Measurements from ENCODE around the gene EMILIN1.

The EMILIN1 gene

DNA sequence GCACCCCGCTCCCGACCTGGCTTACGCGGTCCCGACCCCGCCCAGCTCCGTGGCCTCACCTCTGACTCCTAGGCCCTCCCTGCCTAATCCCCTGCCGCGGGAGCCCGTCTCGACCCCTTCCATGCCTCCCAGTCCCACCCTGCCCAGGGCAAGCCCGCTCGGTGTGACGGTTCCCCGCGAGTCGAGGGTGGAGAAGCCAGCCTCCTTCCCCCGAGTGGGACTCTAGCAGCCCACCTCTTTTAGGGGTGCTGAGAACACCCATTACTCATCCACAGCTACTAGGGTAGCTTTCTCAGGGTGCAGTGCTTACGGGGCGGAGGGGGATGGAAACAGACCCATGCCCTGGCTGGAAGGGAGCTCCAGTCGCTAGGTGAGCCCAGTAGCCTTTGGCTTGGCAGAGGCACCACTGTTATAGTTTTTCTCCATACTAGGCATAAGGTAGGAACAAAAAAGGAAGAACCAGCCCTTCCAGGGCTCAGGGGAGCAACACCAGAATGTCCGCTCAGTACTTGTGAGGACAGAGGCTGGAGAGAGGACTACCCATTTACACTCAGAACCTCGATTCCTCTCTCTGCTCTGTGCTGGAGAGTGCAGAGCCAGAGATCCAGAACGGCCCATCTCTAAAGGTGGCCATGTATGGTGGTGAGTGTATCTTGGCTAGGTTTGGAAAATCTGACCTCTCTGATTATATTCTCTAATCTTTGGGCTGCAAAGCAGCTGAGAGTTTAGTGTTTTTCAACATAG, 26.3 kb upstream of the EMILIN1 start:
- DNase-seq (ENCODE audit: low read depth, low spot score) = no peak
- ChIA-PET POLR2A (interaction anchor here (1.3 to 4.2 kb wide), 6 partner anchors 10 to 90 kb away, joined by 3 to 31 read pairs (median 20); partner anchors contain the start of genes EMILIN1 and OST4), CTCF (interaction anchor here (0.8 to 4.3 kb wide), 8 partner anchors 9 to 140 kb away, joined by 3 to 35 read pairs (median 4); partner anchors contain the start of gene KHK)
- TF ChIP-seq, protein P1, sequence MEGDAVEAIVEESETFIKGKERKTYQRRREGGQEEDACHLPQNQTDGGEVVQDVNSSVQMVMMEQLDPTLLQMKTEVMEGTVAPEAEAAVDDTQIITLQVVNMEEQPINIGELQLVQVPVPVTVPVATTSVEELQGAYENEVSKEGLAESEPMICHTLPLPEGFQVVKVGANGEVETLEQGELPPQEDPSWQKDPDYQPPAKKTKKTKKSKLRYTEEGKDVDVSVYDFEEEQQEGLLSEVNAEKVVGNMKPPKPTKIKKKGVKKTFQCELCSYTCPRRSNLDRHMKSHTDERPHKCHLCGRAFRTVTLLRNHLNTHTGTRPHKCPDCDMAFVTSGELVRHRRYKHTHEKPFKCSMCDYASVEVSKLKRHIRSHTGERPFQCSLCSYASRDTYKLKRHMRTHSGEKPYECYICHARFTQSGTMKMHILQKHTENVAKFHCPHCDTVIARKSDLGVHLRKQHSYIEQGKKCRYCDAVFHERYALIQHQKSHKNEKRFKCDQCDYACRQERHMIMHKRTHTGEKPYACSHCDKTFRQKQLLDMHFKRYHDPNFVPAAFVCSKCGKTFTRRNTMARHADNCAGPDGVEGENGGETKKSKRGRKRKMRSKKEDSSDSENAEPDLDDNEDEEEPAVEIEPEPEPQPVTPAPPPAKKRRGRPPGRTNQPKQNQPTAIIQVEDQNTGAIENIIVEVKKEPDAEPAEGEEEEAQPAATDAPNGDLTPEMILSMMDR (IDR thresholded peaks at IDR 0.05; ENCODE audit: insufficient read depth, low read length, missing control alignments) = no peak
- peak overlapping the region; percentile 93 for H3K4me3 ChIP-seq (ENCODE audit: low read depth, low read length)

DNA sequence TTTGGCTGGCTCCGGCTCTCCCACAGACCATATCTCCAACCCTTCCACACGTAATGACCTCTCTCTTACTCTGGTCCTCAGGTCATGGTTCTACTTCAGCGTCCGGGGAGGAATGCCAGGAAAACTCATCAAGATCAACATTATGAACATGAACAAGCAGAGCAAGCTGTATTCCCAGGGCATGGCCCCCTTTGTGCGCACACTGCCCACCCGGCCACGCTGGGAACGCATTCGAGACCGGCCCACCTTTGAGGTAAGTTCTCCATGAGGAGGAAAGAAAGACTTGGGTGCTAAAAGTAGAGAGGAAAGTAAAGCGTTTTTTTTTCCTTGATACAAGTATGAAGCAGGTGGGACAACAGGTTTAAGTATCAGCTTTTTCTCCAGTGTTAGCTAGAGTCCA, 25.1 kb upstream of the EMILIN1 start:
- H3K4me3 ChIP-seq (ENCODE audit: low read depth, low read length) = no peak overlapping the region
- TF ChIP-seq, protein P1 (IDR thresholded peaks at IDR 0.05; ENCODE audit: insufficient read depth, low read length, missing control alignments) = no peak
- ChIA-PET CTCF (no interaction called here), POLR2A (interaction anchor here (0.6 to 4.2 kb wide), 3 partner anchors 14 to 26 kb away, joined by 3 to 26 read pairs (median 3); partner anchors contain the start of gene EMILIN1)
- DNase-seq (ENCODE audit: low read depth, low spot score) = no peak

DNA sequence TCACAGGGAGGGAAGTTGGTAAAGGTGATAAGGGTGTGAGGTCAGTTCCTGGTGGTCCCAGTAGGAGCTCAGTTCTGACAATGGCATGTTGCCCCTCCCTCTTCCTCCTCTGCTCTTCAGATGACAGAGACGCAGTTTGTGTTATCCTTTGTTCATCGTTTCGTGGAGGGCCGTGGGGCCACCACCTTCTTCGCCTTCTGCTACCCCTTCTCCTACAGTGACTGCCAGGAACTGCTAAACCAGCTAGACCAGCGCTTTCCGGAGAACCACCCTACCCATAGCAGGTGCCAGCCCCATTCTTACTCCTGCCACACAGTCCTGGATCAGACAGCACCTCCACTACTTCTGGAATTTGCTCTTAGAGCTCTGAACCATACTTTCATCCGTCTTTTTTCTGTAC, 24.6 kb upstream of the EMILIN1 start:
- ChIA-PET CTCF (interaction anchor here (1.5 to 1.8 kb wide), 2 partner anchors 17 to 92 kb away, joined by 4 to 7 read pairs; partner anchors contain the start of gene OST4), POLR2A (interaction anchor here (1.0 to 3.4 kb wide), 3 partner anchors 10 to 18 kb away, joined by 3 to 16 read pairs (median 6); partner anchors contain the start of gene OST4)

DNA sequence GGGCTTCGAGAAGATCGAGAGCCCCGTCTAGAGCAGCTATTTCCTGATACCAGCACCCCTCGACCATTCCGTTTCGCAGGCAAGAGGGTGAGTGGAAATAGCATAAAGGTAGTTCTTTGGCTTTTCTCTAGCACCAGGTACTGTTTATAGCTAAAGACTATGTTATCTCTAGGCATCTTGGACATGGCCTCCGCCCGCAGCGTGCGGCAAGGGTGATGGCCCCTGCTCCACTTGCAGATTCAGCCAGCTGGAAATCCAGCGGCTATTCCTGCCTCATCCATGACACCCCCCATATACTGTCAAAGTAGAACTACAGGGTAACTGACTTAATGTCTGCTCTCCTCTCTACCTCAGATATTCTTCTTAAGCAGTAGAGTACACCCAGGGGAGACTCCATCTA, 23.7 kb upstream of the EMILIN1 start:
- CTCF ChIA-PET = interaction anchor here (0.7 to 1.8 kb wide), 5 partner anchors 16 to 93 kb away, joined by 3 to 7 read pairs (median 4); partner anchors contain the start of gene OST4
- POLR2A ChIA-PET = interaction anchor here (1.6 to 3.4 kb wide), 2 partner anchors 9 to 17 kb away, joined by 6 to 16 read pairs; partner anchors contain the start of gene OST4

More for the DNA sequence above, 24.6 kb upstream of the EMILIN1 start:
- TF ChIP-seq, protein P1 (IDR thresholded peaks at IDR 0.05; ENCODE audit: insufficient read depth, low read length, missing control alignments) = no peak
- no peak overlapping the region for H3K4me3 ChIP-seq (ENCODE audit: low read depth, low read length)
- no peak for DNase-seq (ENCODE audit: low read depth, low spot score)

DNA sequence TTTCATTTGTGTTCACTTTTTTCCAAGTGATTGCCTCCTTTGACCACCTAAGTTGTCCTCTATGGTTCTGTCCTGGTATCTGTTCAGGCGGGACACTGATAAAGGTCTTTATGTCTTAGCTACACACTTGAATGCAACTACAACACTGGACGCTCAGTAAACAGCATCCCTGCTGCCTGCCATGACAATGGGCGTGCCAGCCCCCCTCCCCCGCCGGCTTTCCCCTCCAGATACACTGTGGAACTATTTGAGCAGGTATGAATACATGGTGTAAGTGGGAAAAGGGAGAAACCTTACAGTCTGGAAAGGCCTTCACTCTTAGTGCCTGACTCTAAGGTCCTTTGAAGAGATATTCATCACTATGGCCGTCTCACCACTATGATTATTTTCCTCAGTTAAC, 21.2 kb upstream of the EMILIN1 start:
- CTCF ChIA-PET = interaction anchor here (0.6 to 2.0 kb wide), 5 partner anchors 15 to 263 kb away, joined by 3 to 9 read pairs (median 3); no protein-coding TSS in a partner anchor
- TF ChIP-seq, protein P1 (IDR thresholded peaks at IDR 0.05; ENCODE audit: insufficient read depth, low read length, missing control alignments) = no peak
- no peak for DNase-seq (ENCODE audit: low read depth, low spot score)
- no peak overlapping the region for H3K4me3 ChIP-seq (ENCODE audit: low read depth, low read length)
- POLR2A ChIA-PET = interaction anchor here (1.7 to 3.4 kb wide), 3 partner anchors 8 to 14 kb away, joined by 6 to 16 read pairs (median 10); partner anchors contain the start of gene OST4

More for the DNA sequence above, 23.7 kb upstream of the EMILIN1 start:
- TF ChIP-seq, protein P1 (IDR thresholded peaks at IDR 0.05; ENCODE audit: insufficient read depth, low read length, missing control alignments) = no peak
- no peak for DNase-seq (ENCODE audit: low read depth, low spot score)
- no peak overlapping the region for H3K4me3 ChIP-seq (ENCODE audit: low read depth, low read length)

DNA sequence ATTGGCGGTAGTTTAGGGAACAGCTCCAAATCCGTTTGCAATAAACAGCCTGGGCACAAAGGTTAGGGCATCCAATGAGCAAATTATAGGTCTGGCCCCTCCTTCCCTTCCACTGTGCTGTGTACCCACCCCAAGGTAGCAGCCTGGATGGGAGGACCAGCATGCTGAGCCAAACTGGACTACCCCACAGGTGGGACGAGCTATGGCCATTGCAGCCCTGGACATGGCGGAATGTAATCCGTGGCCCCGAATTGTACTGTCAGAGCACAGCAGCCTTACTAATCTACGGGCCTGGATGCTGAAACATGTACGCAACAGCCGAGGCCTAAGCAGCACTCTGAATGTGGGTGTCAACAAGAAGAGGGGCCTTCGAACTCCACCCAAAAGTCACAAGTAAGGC, 20.2 kb upstream of the EMILIN1 start:
- POLR2A ChIA-PET = interaction anchor here (0.5 to 2.4 kb wide), 4 partner anchors 7 to 126 kb away, joined by 3 to 14 read pairs (median 8); partner anchors contain the start of gene OST4
- TF ChIP-seq, protein P1 (IDR thresholded peaks at IDR 0.05; ENCODE audit: insufficient read depth, low read length, missing control alignments) = no peak
- DNase-seq (ENCODE audit: low read depth, low spot score) = no peak
- H3K4me3 ChIP-seq (ENCODE audit: low read depth, low read length) = no peak overlapping the region
- CTCF ChIA-PET = interaction anchor here (1.3 kb wide), 1 partner anchor 10 kb away, joined by 7 read pairs; no protein-coding TSS in a partner anchor
